ENCODE results near the gene RNASEH2B. TPM values are rescaled to one million over a fixed set of nuclear protein-coding genes. Genes with fewer than 3 reads are reported as not detected.

The RNASEH2B gene
- polyA plus RNA-seq, 2 of the 4 experiments (the other 2 are of a cell fraction): 27.5 to 73.5 TPM

DNA sequence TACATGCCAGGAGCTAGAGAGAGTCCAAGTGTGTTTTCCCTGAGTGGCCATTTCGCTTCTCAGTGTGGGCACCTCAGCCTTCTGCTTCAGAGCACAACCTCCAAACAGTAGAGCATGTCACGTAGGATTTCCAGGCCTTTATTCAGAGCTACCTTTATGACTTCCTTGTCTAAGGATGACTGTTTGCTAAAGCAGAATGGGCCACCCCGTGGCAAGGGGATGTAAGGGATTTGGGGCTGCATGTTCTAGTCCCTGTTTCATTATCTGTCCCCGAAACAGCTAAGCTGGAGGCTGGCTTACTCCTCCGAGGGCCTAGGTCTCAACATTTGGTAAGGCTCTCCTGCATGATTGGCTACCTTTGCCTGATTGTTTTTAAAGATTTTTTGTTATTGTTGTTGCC is 6.0 kb downstream of the RNASEH2B start:
- no peak overlapping the region for H3K27ac ChIP-seq
- WGBS (ENCODE audit: missing lambda C conversion rate): 86% methylated on average over 3 of the region's 5 CpGs
- H3K4me3 ChIP-seq: no peak overlapping the region
- no peak for TF ChIP-seq PHF8 (IDR thresholded peaks at IDR 0.05; ENCODE audit: borderline replicate concordance, low read depth)
- TF ChIP-seq FOXS1 (CRISPR knock-in tag; IDR thresholded peaks at IDR 0.05): no peak
- no peak for TF ChIP-seq HMGXB4 (CRISPR knock-in tag; IDR thresholded peaks at IDR 0.05; ENCODE audit: borderline replicate concordance)
- TF ChIP-seq RCOR1 (IDR thresholded peaks at IDR 0.05; ENCODE audit: low read depth, low read length): no peak
- no peak for TF ChIP-seq MAZ (IDR thresholded peaks at IDR 0.05; ENCODE audit: borderline replicate concordance, low read depth, low read length)
- TF ChIP-seq HOXB5 (CRISPR knock-in tag; IDR thresholded peaks at IDR 0.05): no peak
- no peak for TF ChIP-seq HEYL (CRISPR knock-in tag; IDR thresholded peaks at IDR 0.05)
- TF ChIP-seq CHD2 (IDR thresholded peaks at IDR 0.05; ENCODE audit: low read length, partially characterized antibody): no peak
- TF ChIP-seq JUNB (IDR thresholded peaks at IDR 0.05): no peak
- no peak for TF ChIP-seq GATA3 (IDR thresholded peaks at IDR 0.05; ENCODE audit: borderline replicate concordance)
- no peak for TF ChIP-seq ZNF302 (CRISPR knock-in tag; IDR thresholded peaks at IDR 0.05)
- TF ChIP-seq, protein P1, sequence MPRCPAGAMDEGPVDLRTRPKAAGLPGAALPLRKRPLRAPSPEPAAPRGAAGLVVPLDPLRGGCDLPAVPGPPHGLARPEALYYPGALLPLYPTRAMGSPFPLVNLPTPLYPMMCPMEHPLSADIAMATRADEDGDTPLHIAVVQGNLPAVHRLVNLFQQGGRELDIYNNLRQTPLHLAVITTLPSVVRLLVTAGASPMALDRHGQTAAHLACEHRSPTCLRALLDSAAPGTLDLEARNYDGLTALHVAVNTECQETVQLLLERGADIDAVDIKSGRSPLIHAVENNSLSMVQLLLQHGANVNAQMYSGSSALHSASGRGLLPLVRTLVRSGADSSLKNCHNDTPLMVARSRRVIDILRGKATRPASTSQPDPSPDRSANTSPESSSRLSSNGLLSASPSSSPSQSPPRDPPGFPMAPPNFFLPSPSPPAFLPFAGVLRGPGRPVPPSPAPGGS (IDR thresholded peaks at IDR 0.05): no peak
- TF ChIP-seq MAX (IDR thresholded peaks at IDR 0.05): no peak
- TF ChIP-seq ZC3H11A (IDR thresholded peaks at IDR 0.05): no peak
- TF ChIP-seq REST (IDR thresholded peaks at IDR 0.05): no peak
- TF ChIP-seq MAFK (IDR thresholded peaks at IDR 0.05; ENCODE audit: partially characterized antibody): no peak
- no peak for TF ChIP-seq HDAC2 (IDR thresholded peaks at IDR 0.05)
- no peak for DNase-seq (ENCODE audit: low read depth in 1 of 2, low spot score in 1 of 2)
- CTCF ChIA-PET: interaction anchor here (1.1 kb wide), 1 partner anchor 831 kb away, joined by 3 read pairs; no protein-coding TSS in a partner anchor
- POLR2A ChIA-PET: no interaction called here
- no peaks in the 10 kb centered on the region for H3K9me3 ChIP-seq
- ATAC-seq: no peak
- peaks cover 18% of the 10 kb centered on the region for H3K4me1 ChIP-seq
- FAIRE-seq: no peak
- H3K4me2 ChIP-seq: no peak overlapping the region

DNA sequence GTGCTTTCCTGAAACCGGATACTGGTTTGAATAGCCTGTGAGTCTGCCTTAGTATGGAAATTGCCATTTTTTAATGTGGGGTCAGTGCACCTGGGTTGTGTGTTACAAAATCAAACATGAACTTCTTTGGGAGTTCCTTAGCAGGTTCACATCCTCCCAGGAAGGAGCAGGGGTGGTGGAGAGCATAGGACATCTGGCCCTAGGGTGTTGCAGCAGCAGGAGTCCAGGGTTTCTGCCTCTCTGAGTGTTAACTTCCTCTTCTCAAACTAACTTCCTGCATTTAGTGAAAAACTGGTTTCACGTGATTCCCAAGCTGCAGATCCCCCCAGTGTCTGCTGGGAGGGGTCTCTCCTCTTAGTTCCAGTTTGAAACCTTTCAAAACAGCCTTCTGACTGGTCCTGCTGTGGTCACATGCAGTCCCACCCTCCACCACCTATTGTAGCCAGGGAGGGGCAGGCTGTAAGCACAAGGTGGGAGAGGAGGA is 7.2 kb downstream of the RNASEH2B start:
- POLR2A ChIA-PET: no interaction called here
- CTCF ChIA-PET: interaction anchor here (1.1 kb wide), 1 partner anchor 10 kb away, joined by 3 read pairs; no protein-coding TSS in a partner anchor
- peaks cover 8% of the 10 kb centered on the region for H3K4me1 ChIP-seq
- TF ChIP-seq EHMT2 (IDR thresholded peaks at IDR 0.05; ENCODE audit: low read depth): no peak
- TF ChIP-seq CBX2 (IDR thresholded peaks at IDR 0.05; ENCODE audit: borderline replicate concordance, low read depth): no peak
- WGBS (ENCODE audit: missing lambda C conversion rate): 57% methylated on average over 2 of the region's 2 CpGs
- H3K27ac ChIP-seq: no peak overlapping the region
- no peak overlapping the region for H3K4me3 ChIP-seq
- H3K4me2 ChIP-seq: no peak overlapping the region
- peaks cover 9% of the 10 kb centered on the region for H3K9me3 ChIP-seq
- ATAC-seq (no peak), FAIRE-seq (no peak), DNase-seq (ENCODE audit: low read depth in 1 of 2, low spot score in 1 of 2) (no peak)
